NCI-H1436 treated with DMSO at 0.1 percent for 48 hours (cell line): Measurements from ENCODE around the gene CCDC9B.

Source experiments
- DNase-seq: peaks from one replicate; lab custom pipeline; 2025; lab: John Stamatoyannopoulos, UW

CCDC9B gene

GRCh38 chr15:40329804-40330203 lies 10.9 kb downstream of the CCDC9B start:
- no peak for DNase-seq

GRCh38 chr15:40328751-40329150 lies 12.0 kb downstream of the CCDC9B start:
- DNase-seq: no peak

- DNase-seq: no peak
These were observed 12.6 kb downstream of the CCDC9B start for GRCh38 chr15:40328176-40328575.

GRCh38 chr15:40327457-40327856 lies 13.3 kb downstream of the CCDC9B start:
- no peak for DNase-seq

- no peak for DNase-seq
These were observed 15.0 kb downstream of the CCDC9B start for GRCh38 chr15:40325700-40326099.

GRCh38 chr15:40325188-40325587 lies 15.6 kb downstream of the CCDC9B start:
- no peak for DNase-seq

- DNase-seq: no peak
These were observed 16.5 kb downstream of the CCDC9B start for GRCh38 chr15:40323953-40324937.

GRCh38 chr15:40323239-40323952 lies 17.3 kb downstream of the CCDC9B start, which contains the start of gene INAFM2:
Gene INAFM2 (plus strand): TSS chr15:40323692. CDS start chr15:40324056, 364 bp downstream.
- peak; percentile 43 for DNase-seq

- DNase-seq: no peak
These were observed 18.1 kb downstream of the CCDC9B start for GRCh38 chr15:40322531-40323238.

GRCh38 chr15:40320931-40321371 lies 19.8 kb downstream of the CCDC9B start:
- peak; percentile 51 for DNase-seq

- DNase-seq: no peak
These were observed 20.3 kb downstream of the CCDC9B start for GRCh38 chr15:40320409-40320808.

GRCh38 chr15:40317580-40317979 lies 23.2 kb downstream of the CCDC9B start:
- no peak for DNase-seq

- no peak for DNase-seq
These were observed 23.8 kb downstream of the CCDC9B start for GRCh38 chr15:40316931-40317330.

GRCh38 chr15:40314723-40315276 lies 25.9 kb downstream of the CCDC9B start:
- no peak for DNase-seq

- DNase-seq: no peak
These were observed 27.0 kb downstream of the CCDC9B start for GRCh38 chr15:40313531-40314398.

- DNase-seq: no peak
These were observed 28.2 kb downstream of the CCDC9B start for GRCh38 chr15:40312370-40313158.

- DNase-seq: no peak
These were observed 29.7 kb downstream of the CCDC9B start for GRCh38 chr15:40310993-40311392.

- DNase-seq: no peak
These were observed 30.5 kb downstream of the CCDC9B start for GRCh38 chr15:40310001-40310959.

GRCh38 chr15:40309344-40309862 lies 31.3 kb downstream of the CCDC9B start:
- no peak for DNase-seq
